GM19238 (cell line): ENCODE measurements around the gene MYPOP.
A peak's percentile ranks its signal among the peaks of the same experiment; 100 is the strongest.

Experiments
- DNase-seq: peaks from one replicate; pipeline ENCODE4 v3.0.0; 2011; ENCODE audit warnings: low spot score; ENCODE audit not compliant: insufficient read length

MYPOP gene

GRCh38 chr19:45863840-45864628 lies 38.4 kb downstream of the MYPOP start, which contains the start of gene FOXA3:
Gene FOXA3 (plus strand): TSS chr19:45864326. CDS start chr19:45864457, 131 bp downstream.
- DNase-seq, result peak; percentile 88

- DNase-seq, result no peak
These were observed 39.0 kb downstream of the MYPOP start for GRCh38 chr19:45863335-45863839.

GRCh38 chr19:45862564-45863334 lies 39.7 kb downstream of the MYPOP start, which contains the start of gene SYMPK:
Gene SYMPK (minus strand): TSS chr19:45863147. CDS start chr19:45854495, 8,652 bp downstream.
- DNase-seq, result peak; percentile 100

DNA sequence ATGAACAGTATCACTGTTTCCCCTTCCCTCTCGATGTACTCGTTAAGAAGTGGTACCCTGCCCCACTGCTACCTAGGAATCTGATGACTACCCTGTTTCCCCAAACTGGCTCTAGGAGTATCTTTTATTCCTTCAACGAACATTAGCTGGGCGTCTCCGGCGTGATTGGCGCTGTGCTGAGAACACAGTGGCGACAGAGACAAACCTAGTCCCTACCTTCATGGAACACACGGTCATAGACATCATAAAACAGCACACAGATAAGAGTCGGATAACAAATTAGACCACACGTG lies 40.2 kb downstream of the MYPOP start:
- no peak for DNase-seq

DNA sequence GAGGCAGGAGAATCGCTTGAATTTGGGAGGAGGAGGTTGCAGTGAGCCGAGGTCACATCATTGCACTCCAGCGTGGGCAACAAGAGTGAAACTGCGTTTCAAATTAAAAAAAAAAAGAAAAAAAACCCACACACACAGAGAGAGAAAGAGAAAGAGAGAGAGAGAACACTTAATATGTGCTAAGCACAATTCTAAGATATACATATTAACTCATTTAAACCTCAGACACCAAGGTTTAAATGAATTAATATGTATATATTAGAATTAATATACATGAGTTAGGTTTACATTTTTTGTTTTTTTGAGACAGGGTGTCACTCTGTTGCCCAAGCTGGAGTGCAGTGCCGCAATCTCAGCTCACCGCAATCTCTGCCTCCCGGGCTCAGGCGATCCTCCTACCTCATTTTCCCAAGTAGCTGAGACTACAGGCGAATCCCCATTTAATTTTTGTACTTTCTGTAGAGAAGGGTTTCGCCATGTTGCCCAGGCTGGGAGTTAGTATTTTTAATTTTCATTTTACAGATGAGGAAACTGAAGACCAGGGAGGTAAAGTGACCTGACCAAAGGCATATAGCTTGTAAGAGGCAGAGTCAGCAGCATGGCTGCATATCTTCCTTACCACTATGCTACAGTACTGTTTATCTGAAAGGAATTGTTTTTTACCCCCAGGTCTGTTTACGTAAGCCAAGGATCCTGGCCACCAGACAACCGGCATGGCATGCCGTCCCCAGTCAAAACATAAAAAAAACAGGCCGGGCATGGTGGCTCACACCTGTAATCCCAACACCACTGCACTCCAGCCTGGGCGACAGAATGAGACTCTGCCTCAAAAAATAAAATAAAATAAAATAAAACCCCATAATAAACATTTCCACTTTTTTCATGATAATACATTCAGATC lies 41.8 kb downstream of the MYPOP start:
- DNase-seq, result no peak

GRCh38 chr19:45854167-45854778 lies 48.1 kb downstream of the MYPOP start:
- DNase-seq, result no peak

DNA sequence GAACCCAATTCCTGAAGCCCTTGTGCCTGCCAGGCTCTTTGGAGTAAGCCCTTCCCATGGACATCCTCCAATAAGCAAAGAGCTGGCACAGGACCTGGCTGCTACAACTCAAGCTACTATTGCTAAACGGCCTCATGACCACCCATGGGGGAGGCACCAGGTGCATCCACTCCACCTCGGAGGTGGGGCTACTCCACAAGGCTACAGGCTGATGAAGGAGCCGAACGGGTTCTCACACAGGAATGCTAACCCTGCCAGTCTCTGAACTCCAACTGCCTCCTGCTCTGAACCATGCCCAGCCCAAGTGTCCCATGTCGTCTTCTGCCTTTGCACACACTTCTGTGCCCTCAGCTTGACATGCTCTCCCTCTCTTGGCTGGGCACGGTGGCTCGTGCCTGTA lies 49.4 kb downstream of the MYPOP start:
- DNase-seq, result no peak

DNA sequence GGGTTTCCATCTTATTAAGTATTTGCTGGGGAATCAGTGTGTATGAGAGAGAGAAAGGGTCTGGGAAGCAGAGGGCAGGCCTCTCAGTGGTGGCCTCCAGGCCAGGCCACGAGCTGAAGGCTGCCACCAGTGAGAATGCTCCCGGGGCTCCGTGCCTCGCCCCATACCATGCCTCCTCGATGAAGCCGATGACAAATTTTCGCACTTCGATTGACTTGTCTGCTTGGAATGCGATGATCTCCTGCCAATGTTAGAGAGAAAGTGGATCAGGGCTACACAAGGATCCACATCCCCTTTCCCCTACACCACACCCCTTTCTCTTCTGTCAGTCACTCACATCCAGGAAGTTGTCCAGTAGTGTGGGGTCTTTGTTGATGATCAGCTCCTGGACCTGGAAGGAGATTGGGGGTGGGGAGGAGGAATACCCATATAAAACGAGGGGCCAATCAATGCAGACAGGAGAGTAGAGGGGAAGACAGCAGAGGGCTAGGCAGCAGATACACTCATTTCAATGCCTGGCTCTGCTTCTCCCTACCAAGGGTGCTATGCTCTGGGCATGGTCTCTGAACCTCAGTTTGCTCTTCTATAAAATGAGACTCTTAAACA lies 50.2 kb downstream of the MYPOP start:
- no peak for DNase-seq

- DNase-seq, result no peak
These were observed 53.5 kb downstream of the MYPOP start for GRCh38 chr19:45848922-45849321.

DNA sequence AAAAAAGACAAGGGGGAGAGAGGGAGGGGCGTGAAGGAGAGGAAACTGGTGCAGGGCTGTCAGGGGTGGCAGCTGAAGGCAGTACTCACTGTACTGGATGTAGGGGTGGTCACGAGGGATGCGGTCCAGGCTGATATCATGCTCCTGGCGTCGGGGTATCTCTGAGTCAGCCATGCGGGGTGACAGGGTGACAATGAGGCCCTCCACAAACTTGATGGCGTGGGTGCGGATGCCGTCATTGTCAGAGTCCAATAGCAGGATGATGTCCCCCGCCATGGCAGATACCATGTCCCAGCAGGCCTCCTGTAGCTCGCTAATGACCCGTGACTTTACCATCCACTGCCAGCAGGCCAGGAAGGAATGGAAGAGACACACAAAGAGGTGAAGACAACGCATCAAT lies 54.8 kb downstream of the MYPOP start:
- no peak for DNase-seq

DNA sequence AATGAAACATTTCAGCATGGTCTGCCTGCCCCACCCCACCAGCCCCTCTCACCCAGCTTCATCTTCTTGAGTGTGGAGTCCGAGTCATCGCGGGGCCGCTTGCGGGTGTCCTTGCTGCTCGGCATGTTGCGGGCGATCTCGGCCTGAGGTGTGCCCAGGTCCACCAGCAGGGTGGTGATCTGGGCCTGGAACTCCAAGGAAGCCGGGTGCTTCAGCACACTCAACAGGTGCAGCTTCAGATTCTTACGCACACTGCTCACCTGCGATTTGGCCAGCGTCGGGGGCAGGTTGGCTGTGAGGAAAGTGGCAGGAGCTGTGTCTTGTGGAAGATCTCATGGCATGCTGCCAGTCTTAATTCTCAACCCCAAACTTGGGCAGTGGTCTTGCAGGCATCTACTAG lies 60.2 kb downstream of the MYPOP start:
- DNase-seq, result no peak
